ENCODE measurements around the gene CCBE1.
"Not testable (repeated sequence)": the region's sequence is repeated elsewhere in the genome, so short reads cannot be mapped to it uniquely, and the experiment has no call there.

Gene CCBE1

DNA sequence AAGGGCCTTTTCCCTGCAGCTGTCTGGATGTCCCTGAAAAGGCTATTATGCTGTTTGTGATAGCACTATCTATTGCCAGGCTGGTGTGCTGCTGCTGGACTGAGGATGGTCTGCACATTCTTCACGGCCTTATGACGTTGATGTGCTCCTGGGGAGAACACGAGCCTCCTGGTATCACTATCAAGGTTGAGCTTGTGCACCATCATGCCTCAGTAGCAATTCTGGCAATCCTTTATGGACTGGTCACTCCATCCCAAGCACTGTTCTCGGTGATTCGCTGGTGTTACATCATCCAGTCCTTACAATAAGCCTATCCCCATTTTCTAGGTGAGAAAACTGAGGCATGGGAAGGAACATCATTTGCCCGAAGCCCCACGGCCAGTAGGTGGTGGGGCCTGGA, 18.2 kb upstream of the CCBE1 start:
- DNase-seq (ENCODE audit: low read depth), result no peak

GRCh38 chr18:59714096-59714495, 16.9 kb upstream of the CCBE1 start:
- DNase-seq (ENCODE audit: low read depth), result not testable (repeated sequence)

DNA sequence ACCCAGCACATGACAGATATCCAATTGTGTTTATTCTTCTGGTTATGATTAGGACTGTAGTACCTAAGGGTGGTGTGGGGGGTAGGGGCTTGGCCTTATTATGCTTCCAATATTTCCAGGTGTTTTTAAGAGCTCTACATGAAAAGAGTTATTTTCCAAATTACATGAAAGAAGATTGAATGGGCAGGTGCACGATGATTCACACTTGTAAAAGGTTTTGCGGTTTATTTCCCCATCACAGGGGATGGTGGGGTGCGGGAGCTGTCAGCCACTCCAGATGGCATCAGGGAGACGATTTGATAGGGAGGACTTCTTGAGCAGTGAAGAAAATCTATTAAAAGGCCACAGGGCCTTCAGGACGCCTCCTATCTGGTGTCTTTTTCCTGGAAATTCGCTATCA, 15.1 kb upstream of the CCBE1 start:
- DNase-seq (ENCODE audit: low read depth), result no peak

DNA sequence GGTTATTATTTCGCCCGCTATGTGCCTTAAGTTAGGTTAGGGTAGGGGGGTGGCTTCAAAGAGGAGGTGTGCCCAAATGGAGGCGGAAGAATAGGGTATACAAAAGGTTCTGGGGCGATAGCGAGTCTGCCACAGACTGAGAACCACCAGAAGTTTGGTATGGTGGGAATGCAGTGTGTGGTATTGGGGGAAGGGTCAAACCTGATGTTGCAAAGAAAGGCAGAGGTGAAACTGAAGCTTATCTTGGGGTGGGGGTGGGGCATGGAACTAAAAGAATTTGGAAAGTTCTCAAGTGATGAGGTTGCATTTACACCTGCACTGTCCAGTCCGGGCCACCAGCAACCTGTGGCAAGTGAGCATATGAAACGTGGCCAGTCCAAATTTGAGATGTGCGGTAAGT, 11.8 kb upstream of the CCBE1 start:
- DNase-seq (ENCODE audit: low read depth), result no peak

GRCh38 chr18:59707306-59707705, 10.1 kb upstream of the CCBE1 start:
- no peak for DNase-seq (ENCODE audit: low read depth)

- no peak for DNase-seq (ENCODE audit: low read depth)
Observed at GRCh38 chr18:59706499-59706898, 9.3 kb upstream of the CCBE1 start.

DNA sequence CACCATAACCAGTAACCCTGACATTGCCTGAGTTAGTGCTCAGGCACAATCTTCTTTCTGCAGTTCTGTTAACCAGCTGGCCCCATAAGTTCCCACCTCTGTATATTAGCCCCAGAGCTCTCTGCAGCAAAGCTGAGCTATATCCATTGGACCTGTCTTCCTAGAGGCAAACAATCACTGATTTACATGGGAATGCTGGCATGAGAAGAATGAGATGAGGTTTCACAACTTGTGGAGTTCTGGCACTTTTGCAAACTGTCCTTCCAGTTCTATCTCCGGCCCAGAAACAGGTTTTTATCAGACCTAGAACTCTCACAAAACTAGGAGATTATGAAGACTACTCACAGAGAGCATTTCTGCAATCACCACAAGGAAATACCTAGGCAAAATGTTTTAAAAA, 7.9 kb upstream of the CCBE1 start:
- DNase-seq (ENCODE audit: low read depth), result no peak

- DNase-seq (ENCODE audit: low read depth), result no peak
Observed at GRCh38 chr18:59704146-59704545, 6.9 kb upstream of the CCBE1 start.

- DNase-seq (ENCODE audit: low read depth), result no peak
Observed at GRCh38 chr18:59701272-59701671, 4.0 kb upstream of the CCBE1 start.

DNA sequence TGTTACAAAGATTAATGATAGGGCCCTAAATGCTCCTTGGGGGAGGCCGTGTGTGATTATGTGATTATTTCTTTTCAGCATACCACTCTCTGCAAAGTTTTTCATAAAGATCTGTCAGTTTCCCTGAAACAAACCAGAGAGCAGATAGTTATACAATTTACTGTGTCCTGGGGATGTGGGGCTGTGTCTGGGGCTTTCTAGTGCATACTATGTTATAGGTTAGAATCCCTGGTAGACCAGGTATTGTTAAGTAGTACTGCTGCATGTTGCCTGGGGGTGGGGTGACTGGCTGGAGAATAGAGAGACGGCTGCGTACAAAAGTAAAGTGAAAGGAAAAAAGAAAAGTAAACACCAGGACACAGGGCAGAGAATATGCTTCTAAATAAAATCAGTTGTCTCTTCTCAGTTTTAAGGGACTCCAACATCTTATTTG, 3.3 kb upstream of the CCBE1 start:
- DNase-seq (ENCODE audit: low read depth), result no peak

- DNase-seq (ENCODE audit: low read depth), result no peak
Observed at GRCh38 chr18:59699750-59700534, 2.7 kb upstream of the CCBE1 start.

DNA sequence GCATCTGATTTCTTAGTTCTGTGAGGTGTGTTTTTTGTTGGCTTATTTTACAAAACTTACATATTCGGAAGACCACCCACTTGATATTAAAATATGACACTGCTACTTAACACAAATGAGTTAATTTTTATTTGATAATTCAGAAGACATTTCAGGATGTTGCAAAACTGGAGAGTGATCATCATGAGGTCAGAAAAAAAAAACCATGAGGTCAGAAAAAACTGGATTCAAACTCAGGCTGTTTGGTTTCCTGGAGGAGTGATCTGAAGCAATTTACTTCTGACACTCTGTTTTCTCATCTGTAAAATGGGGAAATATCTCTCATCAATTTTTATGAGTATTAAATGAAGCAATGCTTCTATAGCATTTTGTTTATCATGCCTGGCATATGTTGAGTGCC, 1.8 kb upstream of the CCBE1 start:
- DNase-seq (ENCODE audit: low read depth), result no peak

DNA sequence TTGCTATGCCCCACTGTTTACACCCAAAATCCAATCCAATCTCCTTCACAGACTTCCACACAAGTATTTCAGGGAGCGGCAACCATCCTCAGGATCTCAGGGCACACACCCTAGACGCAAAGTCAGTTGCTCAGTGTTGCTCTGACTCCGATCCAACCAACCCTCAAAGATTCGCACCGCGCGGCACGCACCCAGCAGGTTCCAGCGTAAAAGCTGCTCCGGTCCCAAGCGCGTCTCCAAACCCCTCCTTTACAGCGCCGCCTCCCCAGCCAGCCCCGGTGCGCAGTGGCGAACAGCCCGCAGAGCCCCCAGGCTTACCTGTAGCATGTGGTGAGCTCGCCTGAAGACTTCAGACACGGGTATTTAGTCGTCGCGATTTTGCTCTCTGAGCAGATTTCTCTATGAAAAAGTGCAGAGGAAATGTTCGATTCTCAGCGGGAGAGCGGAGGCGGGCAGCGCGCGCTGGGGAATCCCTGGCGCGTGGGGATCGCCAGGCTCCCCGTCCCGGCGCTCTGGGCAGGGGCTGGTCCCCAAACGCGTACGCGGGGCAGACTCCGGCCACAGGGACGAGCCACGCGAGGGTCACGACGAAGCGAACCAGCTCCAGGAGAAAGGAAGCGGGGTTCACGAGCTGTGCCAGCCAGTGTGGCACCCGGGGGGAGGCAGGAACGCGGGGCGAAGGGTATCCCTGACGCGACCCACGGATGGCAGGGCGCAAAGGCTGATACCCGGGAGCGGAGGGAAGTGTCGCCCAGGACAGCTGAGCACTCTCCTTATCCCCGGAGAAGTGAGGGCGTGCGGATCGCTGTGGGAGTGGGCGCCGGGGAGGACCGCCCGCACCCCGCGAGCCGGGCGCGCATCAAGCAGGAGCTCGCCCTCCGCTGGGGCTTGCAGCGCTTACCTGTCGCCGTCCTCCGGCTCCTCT, 650 bp downstream of the CCBE1 start:
- DNase-seq (ENCODE audit: low read depth), result no peak

- no peak for DNase-seq (ENCODE audit: low read depth)
Observed at GRCh38 chr18:59695551-59695950, 1.7 kb downstream of the CCBE1 start.

DNA sequence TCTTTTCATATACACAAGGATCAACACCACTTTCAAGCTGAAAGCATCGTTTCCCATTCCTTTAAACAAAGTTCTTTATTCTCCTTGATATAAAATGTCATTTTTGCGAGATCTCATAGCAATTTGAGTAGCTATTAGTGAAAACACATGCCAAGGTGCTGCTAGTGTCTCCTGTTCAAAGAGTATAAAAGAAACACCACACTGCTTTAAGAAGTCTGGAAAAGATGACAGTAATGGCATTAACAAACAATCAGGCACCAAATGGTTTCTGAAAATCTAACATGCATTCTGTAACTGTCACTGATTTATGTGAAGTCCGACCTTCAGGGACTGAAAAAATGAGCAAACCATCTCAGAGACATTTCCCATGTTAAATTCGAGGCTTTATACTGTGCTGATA, 2.4 kb downstream of the CCBE1 start:
- no peak for DNase-seq (ENCODE audit: low read depth)

GRCh38 chr18:59691996-59692395, 5.2 kb downstream of the CCBE1 start:
- DNase-seq (ENCODE audit: low read depth), result no peak

DNA sequence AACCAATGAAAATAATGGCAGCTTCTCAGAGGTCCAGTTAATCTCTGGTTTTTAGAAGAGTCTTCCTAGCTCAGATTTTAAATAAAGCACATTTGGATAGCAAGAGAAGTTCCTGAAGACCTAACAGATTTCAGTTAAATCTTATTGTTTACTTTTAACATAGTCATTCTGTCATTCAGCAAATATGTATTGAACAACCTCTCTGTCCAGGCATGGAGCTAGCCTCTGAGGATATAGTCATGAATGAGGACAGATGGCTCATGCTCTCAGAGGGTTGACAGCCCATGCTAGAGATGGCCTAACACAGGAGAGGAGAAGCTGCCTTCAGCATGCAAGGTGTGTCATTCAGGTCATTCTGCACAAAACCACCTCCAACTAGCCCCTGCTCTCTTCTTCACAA, 6.2 kb downstream of the CCBE1 start:
- DNase-seq (ENCODE audit: low read depth), result no peak

GRCh38 chr18:59690186-59690982, 6.8 kb downstream of the CCBE1 start:
- no peak for DNase-seq (ENCODE audit: low read depth)

GRCh38 chr18:59689756-59690155, 7.5 kb downstream of the CCBE1 start:
- DNase-seq (ENCODE audit: low read depth), result no peak

DNA sequence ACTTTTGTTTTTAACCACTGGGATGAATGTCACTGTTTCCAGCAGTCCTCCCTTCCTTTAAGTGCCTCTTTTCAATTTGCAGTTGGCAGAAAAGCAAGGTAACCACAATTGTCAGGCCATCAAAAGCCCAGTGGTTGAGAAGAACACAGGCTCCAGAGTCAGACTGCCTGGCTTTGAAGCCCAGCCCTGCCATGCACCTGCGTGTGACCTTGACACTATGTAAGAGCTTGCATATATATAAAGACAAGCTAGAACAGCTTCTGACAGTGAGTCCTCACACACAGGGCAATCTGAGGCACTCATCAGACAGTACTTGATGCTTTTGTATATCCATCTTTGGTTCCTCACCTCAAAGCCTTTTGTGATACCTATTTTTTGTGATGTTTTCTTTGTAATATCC, 11.0 kb downstream of the CCBE1 start:
- no peak for DNase-seq (ENCODE audit: low read depth)

GRCh38 chr18:59685501-59685900, 11.7 kb downstream of the CCBE1 start:
- DNase-seq (ENCODE audit: low read depth), result no peak

GRCh38 chr18:59684777-59685176, 12.4 kb downstream of the CCBE1 start:
- no peak for DNase-seq (ENCODE audit: low read depth)

All from stimulated activated CD8-positive, alpha-beta memory T cell treated with anti-CD3 and anti-CD28 coated beads, Interleukin-12 subunit alpha, Interleukin-12 subunit beta, amount 100 ng/mL, for 4 hours (primary cell).